ENCODE measurements around the gene PLEKHG3. TPM values are rescaled to one million over a fixed set of nuclear protein-coding genes. Genes with fewer than 3 reads are reported as not detected.

Gene PLEKHG3
- total RNA-seq, 1 experiment from 2014 or later: 75.3 TPM

DNA sequence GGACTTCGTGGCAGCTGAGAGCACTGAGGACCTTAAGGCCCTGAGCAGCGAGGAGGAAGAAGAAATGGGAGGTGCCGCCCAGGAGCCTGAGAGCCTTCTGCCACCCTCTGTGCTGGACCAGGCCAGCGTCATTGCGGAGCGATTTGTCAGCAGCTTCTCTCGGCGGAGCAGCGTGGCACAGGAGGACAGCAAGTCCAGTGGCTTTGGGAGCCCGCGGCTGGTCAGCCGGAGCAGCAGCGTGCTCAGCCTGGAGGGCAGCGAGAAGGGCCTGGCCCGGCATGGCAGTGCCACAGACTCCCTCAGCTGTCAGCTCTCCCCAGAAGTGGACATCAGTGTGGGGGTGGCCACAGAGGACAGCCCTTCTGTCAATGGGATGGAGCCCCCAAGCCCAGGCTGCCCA lies 37.0 kb downstream of the PLEKHG3 start (continued):
- TF ChIP-seq, protein P1, sequence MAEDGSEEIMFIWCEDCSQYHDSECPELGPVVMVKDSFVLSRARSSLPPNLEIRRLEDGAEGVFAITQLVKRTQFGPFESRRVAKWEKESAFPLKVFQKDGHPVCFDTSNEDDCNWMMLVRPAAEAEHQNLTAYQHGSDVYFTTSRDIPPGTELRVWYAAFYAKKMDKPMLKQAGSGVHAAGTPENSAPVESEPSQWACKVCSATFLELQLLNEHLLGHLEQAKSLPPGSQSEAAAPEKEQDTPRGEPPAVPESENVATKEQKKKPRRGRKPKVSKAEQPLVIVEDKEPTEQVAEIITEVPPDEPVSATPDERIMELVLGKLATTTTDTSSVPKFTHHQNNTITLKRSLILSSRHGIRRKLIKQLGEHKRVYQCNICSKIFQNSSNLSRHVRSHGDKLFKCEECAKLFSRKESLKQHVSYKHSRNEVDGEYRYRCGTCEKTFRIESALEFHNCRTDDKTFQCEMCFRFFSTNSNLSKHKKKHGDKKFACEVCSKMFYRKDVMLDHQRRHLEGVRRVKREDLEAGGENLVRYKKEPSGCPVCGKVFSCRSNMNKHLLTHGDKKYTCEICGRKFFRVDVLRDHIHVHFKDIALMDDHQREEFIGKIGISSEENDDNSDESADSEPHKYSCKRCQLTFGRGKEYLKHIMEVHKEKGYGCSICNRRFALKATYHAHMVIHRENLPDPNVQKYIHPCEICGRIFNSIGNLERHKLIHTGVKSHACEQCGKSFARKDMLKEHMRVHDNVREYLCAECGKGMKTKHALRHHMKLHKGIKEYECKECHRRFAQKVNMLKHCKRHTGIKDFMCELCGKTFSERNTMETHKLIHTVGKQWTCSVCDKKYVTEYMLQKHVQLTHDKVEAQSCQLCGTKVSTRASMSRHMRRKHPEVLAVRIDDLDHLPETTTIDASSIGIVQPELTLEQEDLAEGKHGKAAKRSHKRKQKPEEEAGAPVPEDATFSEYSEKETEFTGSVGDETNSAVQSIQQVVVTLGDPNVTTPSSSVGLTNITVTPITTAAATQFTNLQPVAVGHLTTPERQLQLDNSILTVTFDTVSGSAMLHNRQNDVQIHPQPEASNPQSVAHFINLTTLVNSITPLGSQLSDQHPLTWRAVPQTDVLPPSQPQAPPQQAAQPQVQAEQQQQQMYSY (CRISPR knock-in tag; IDR thresholded peaks at IDR 0.05): no peak
- TF ChIP-seq CBFB (CRISPR knock-in tag; IDR thresholded peaks at IDR 0.05; ENCODE audit: low read depth): no peak
- TF ChIP-seq, protein P2, sequence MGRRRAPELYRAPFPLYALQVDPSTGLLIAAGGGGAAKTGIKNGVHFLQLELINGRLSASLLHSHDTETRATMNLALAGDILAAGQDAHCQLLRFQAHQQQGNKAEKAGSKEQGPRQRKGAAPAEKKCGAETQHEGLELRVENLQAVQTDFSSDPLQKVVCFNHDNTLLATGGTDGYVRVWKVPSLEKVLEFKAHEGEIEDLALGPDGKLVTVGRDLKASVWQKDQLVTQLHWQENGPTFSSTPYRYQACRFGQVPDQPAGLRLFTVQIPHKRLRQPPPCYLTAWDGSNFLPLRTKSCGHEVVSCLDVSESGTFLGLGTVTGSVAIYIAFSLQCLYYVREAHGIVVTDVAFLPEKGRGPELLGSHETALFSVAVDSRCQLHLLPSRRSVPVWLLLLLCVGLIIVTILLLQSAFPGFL (CRISPR knock-in tag; IDR thresholded peaks at IDR 0.05; ENCODE audit: borderline replicate concordance): no peak
- TF ChIP-seq, protein P3, sequence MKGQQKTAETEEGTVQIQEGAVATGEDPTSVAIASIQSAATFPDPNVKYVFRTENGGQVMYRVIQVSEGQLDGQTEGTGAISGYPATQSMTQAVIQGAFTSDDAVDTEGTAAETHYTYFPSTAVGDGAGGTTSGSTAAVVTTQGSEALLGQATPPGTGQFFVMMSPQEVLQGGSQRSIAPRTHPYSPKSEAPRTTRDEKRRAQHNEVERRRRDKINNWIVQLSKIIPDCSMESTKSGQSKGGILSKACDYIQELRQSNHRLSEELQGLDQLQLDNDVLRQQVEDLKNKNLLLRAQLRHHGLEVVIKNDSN (CRISPR knock-in tag; IDR thresholded peaks at IDR 0.05): no peak
- TF ChIP-seq, protein P4, sequence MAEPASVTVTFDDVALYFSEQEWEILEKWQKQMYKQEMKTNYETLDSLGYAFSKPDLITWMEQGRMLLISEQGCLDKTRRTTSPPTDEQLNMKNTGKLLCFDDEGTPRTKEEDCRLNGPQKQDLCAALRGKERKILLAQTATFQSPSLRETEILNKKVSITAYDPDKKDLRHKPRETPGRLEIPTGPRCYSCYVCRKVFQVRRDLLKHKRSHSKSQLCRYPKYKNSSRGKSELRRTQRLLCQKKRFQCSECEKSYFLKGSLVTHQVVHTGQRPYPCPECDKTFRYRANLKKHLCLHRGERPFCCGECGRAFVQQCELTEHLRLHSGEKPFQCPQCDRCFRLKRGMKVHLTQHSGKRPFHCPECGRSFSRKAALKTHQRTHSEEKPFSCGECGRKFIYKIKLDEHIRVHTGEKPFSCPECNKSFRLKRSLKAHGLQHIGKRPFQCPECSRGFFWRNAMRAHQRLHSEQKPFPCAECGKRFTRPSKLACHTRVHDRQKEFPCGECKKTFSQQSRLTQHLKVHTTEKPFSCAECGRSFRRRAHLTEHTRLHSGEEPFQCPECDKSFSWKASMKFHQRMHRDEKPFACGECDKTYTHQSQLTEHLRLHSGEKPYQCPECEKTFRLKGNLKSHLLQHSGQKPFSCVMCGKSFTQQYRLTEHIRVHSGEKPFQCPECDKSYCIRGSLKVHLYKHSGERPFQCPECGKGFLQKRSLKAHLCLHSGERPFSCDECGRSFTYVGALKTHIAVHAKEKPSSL (CRISPR knock-in tag; conservative IDR thresholded peaks at IDR 0.05): no peak
- TF ChIP-seq, protein P5, sequence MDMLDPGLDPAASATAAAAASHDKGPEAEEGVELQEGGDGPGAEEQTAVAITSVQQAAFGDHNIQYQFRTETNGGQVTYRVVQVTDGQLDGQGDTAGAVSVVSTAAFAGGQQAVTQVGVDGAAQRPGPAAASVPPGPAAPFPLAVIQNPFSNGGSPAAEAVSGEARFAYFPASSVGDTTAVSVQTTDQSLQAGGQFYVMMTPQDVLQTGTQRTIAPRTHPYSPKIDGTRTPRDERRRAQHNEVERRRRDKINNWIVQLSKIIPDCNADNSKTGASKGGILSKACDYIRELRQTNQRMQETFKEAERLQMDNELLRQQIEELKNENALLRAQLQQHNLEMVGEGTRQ (CRISPR knock-in tag; IDR thresholded peaks at IDR 0.05): no peak

DNA sequence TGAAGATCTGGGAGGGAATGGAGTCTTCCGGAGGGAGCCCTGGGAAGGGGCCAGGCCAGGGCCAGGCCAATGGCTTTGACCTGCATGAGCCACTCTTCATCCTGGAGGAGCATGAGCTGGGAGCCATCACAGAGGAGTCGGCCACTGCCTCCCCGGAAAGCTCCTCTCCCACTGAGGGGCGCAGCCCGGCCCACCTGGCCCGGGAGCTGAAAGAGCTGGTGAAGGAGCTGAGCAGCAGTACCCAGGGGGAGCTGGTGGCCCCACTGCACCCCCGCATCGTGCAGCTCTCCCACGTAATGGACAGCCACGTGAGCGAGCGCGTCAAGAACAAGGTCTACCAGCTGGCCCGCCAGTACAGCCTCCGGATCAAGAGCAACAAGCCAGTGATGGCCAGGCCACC lies 37.7 kb downstream of the PLEKHG3 start:
- peaks cover 64% of the 10 kb centered on the region for H3K36me3 Mint-ChIP-seq
- no peak for ATAC-seq
- no peak overlapping the region for H3K4me3 Mint-ChIP-seq
- POLR2A ChIA-PET: no interaction called here
- CTCF ChIA-PET: interaction anchor here (0.8 to 1.5 kb wide), 4 partner anchors 16 to 59 kb away, joined by 3 to 9 read pairs (median 4); no protein-coding TSS in a partner anchor
- H3K27ac Mint-ChIP-seq: no peak overlapping the region
- TF ChIP-seq, protein P6, sequence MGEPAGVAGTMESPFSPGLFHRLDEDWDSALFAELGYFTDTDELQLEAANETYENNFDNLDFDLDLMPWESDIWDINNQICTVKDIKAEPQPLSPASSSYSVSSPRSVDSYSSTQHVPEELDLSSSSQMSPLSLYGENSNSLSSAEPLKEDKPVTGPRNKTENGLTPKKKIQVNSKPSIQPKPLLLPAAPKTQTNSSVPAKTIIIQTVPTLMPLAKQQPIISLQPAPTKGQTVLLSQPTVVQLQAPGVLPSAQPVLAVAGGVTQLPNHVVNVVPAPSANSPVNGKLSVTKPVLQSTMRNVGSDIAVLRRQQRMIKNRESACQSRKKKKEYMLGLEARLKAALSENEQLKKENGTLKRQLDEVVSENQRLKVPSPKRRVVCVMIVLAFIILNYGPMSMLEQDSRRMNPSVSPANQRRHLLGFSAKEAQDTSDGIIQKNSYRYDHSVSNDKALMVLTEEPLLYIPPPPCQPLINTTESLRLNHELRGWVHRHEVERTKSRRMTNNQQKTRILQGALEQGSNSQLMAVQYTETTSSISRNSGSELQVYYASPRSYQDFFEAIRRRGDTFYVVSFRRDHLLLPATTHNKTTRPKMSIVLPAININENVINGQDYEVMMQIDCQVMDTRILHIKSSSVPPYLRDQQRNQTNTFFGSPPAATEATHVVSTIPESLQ (CRISPR knock-in tag; IDR thresholded peaks at IDR 0.05): no peak
- no peak for TF ChIP-seq TEAD1 (CRISPR knock-in tag; IDR thresholded peaks at IDR 0.05)
- TF ChIP-seq NFE2L1 (CRISPR knock-in tag; IDR thresholded peaks at IDR 0.05): no peak
- no peak for TF ChIP-seq ZNF396 (CRISPR knock-in tag; IDR thresholded peaks at IDR 0.05; ENCODE audit: borderline replicate concordance)
- TF ChIP-seq ETV6 (CRISPR knock-in tag; IDR thresholded peaks at IDR 0.05): no peak
- TF ChIP-seq EMX1 (CRISPR knock-in tag; IDR thresholded peaks at IDR 0.05): no peak
- TF ChIP-seq RELA (CRISPR knock-in tag; IDR thresholded peaks at IDR 0.05; ENCODE audit: borderline replicate concordance): no peak
- no peak for TF ChIP-seq ZNF219 (CRISPR knock-in tag; IDR thresholded peaks at IDR 0.05; ENCODE audit: borderline replicate concordance)
- TF ChIP-seq, protein P7, sequence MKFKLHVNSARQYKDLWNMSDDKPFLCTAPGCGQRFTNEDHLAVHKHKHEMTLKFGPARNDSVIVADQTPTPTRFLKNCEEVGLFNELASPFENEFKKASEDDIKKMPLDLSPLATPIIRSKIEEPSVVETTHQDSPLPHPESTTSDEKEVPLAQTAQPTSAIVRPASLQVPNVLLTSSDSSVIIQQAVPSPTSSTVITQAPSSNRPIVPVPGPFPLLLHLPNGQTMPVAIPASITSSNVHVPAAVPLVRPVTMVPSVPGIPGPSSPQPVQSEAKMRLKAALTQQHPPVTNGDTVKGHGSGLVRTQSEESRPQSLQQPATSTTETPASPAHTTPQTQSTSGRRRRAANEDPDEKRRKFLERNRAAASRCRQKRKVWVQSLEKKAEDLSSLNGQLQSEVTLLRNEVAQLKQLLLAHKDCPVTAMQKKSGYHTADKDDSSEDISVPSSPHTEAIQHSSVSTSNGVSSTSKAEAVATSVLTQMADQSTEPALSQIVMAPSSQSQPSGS (CRISPR knock-in tag; IDR thresholded peaks at IDR 0.05; ENCODE audit: borderline replicate concordance, low read depth): no peak
- TF ChIP-seq TP53 (CRISPR knock-in tag; IDR thresholded peaks at IDR 0.05): no peak
- no peak for TF ChIP-seq ZBTB21 (CRISPR knock-in tag; IDR thresholded peaks at IDR 0.05; ENCODE audit: borderline replicate concordance)
- no peak for TF ChIP-seq ZNF263 (CRISPR knock-in tag; IDR thresholded peaks at IDR 0.05; ENCODE audit: low read depth)
- DNase-seq (ENCODE audit: low spot score): no peak
- peaks cover 3% of the 10 kb centered on the region; the same call in 1 of the 2 replicates for H3K4me1 Mint-ChIP-seq
- H3K9me3 Mint-ChIP-seq: no peaks in the 10 kb centered on the region
- H3K27me3 Mint-ChIP-seq (ENCODE audit: low read depth): no peaks in the 10 kb centered on the region

Data from WTC11 (cell line).